B cell (primary cell): Measurements from ENCODE around the gene SMAP1. TPM values are rescaled to one million over a fixed set of nuclear protein-coding genes. Genes with fewer than 3 reads are reported as not detected.

Experiments
- ATAC-seq: fragments of 200-7000 bp; cut with Tn5 transposase; one replicate; pipeline ENCODE4 v1.10.0; 2021; ENCODE audit warnings: low read depth, mild to moderate bottlenecking, moderate number of reproducible peaks, moderate library complexity
- CTCF ChIA-PET: fragments of 350-600 bp; sonication (Branson Sonifier 250); formaldehyde crosslinking; loops from one replicate; lab custom pipeline; 2021; ENCODE audit warnings: antibody characterized with exemption, inconsistent platforms; lab: Charles Lee
- POLR2A ChIA-PET: fragments of 350-600 bp; sonication (Branson Sonifier 250); formaldehyde crosslinking; loops from one replicate; lab custom pipeline; 2021; ENCODE audit warnings: antibody characterized with exemption; lab: Charles Lee
- DNase-seq: peaks from one replicate; pipeline ENCODE4 v3.0.0; 2013
- H2AFZ ChIP-seq: 2 replicates; pipeline ENCODE4 v1.6.1; 2012; ENCODE audit warnings: mild to moderate bottlenecking, low read depth, low read length; ENCODE audit not compliant: insufficient read depth, poor library complexity, severe bottlenecking
- H3K27ac ChIP-seq, 2 donors: 1 replicate in 1 of 2; 2 replicates in 1 of 2; pipeline ENCODE4 v1.5.1; 2012 to 2013; ENCODE audit warnings: low read length in 2 of 2, mild to moderate bottlenecking in 2 of 2, moderate library complexity in 1 of 2
- H3K27me3 ChIP-seq, 4 experiments: fragments of 200-600 bp in 1 of 4; sonication (generic) in 1 of 4; replicated peaks in 1 of 4; 1 replicate in 2 of 4; 2 replicates in 2 of 4; pipeline versions ENCODE4 v1.6.1 to v1.7.0; 2013 to 2016; ENCODE audit warnings: low read length in 3 of 4, mild to moderate bottlenecking in 2 of 4, mixed read lengths in 1 of 4, moderate library complexity in 1 of 4; ENCODE audit not compliant: insufficient read depth in 4 of 4, control insufficient read depth in 3 of 4; ENCODE audit errors: control extremely low read depth in 1 of 4
- H3K36me3 ChIP-seq, 2 experiments: replicated peaks in 1 of 2; 1 replicate in 1 of 2; 2 replicates in 1 of 2; pipeline versions ENCODE4 v1.6.1 to v1.7.1; 2013; ENCODE audit warnings: low read length in 1 of 2; ENCODE audit not compliant: insufficient read depth in 2 of 2, control insufficient read depth in 1 of 2; ENCODE audit errors: control extremely low read depth in 1 of 2, extremely low read depth in 1 of 2
- H3K4me1 ChIP-seq, 2 donors: fragments of 200-600 bp in 1 of 2; sonication (generic) in 1 of 2; 1 replicate in 1 of 2; 2 replicates in 1 of 2; pipeline versions ENCODE4 v1.5.1 to v1.6.1; 2013 to 2017; ENCODE audit warnings: low read length in 2 of 2; ENCODE audit not compliant: control insufficient read depth in 2 of 2, insufficient read depth in 2 of 2
- H3K4me2 ChIP-seq: replicated peaks from 2 replicates; pipeline ENCODE3; 2012; ENCODE audit warnings: mild to moderate bottlenecking, low read depth, low read length; ENCODE audit not compliant: poor library complexity, severe bottlenecking
- H3K4me3 ChIP-seq, 5 experiments: fragments of 200-600 bp in 1 of 5; sonication (generic) in 1 of 5; 1 replicate in 3 of 5; 2 replicates in 2 of 5; pipeline versions ENCODE4 v1.5.1 to v1.7.0; 2011 to 2016; ENCODE audit warnings: low read length in 4 of 5, mild to moderate bottlenecking in 4 of 5, low read depth in 2 of 5, control low read depth in 1 of 5, moderate library complexity in 1 of 5; ENCODE audit not compliant: insufficient read depth in 1 of 5; ENCODE audit errors: control extremely low read depth in 1 of 5, extremely low read depth in 1 of 5
- H3K79me2 ChIP-seq: fragments of 200-600 bp; sonication (generic); one replicate; pipeline ENCODE4 v1.6.0; 2016; ENCODE audit warnings: low read length; ENCODE audit not compliant: control insufficient read depth, insufficient read depth
- H3K9ac ChIP-seq: fragments of 200-600 bp; sonication (generic); 2 replicates; pipeline ENCODE4 v1.6.1; 2017; ENCODE audit warnings: mild to moderate bottlenecking, low read length, moderate library complexity
- H3K9me3 ChIP-seq, 3 donors: one replicate each; pipeline versions ENCODE4 v1.6.1 to v1.7.1; 2013; ENCODE audit warnings: low read length in 2 of 3; ENCODE audit not compliant: control insufficient read depth in 2 of 3, insufficient read depth in 1 of 3; ENCODE audit errors: control extremely low read depth in 1 of 3
- H4K20me1 ChIP-seq: 2 replicates; pipeline ENCODE4 v1.6.0; 2012; ENCODE audit warnings: mild to moderate bottlenecking, low read length; ENCODE audit not compliant: insufficient read depth, control insufficient read depth, poor library complexity, severe bottlenecking
- H3K27ac Mint-ChIP-seq: one replicate; pipeline ENCODE4 v1.8.0; 2021; ENCODE audit warnings: mixed read lengths
- H3K27me3 Mint-ChIP-seq: one replicate; pipeline ENCODE4 v1.8.0; 2021; ENCODE audit warnings: mixed read lengths
- H3K4me1 Mint-ChIP-seq: one replicate; pipeline ENCODE4 v1.8.0; 2021; ENCODE audit warnings: mixed read lengths
- H3K4me3 Mint-ChIP-seq: one replicate; pipeline ENCODE4 v1.8.0; 2021; ENCODE audit warnings: mixed read lengths
- H3K9me3 Mint-ChIP-seq: one replicate; pipeline ENCODE4 v1.8.0; 2022; ENCODE audit warnings: mixed read lengths; ENCODE audit not compliant: insufficient read depth
- CTCF ChIP-seq: fragments of 200-600 bp; IDR thresholded peaks from one replicate; pipeline ENCODE4 v1.8.0; 2022; ENCODE audit warnings: antibody characterized with exemption, mild to moderate bottlenecking
- EZH2 ChIP-seq: IDR thresholded peaks from 2 replicates; pipeline ENCODE4 v1.6.1; 2012; ENCODE audit warnings: borderline replicate concordance, low read depth, mild to moderate bottlenecking, moderate library complexity, low read length; ENCODE audit not compliant: insufficient read depth, poor library complexity, severe bottlenecking
- WGBS: methylation state at CpG from one replicate; pipeline ENCODE4 v1.1.5; 2013; ENCODE audit warnings: missing lambda C conversion rate; ENCODE audit not compliant: insufficient coverage; 5-methylcytosine and 5-hydroxymethylcytosine counted together
- intact Hi-C: fragments of 100-400 bp; cut with micrococcal nuclease; formaldehyde crosslinking; loops from one replicate; pipeline ENCODE4 v1.10.0; 2022
- polyA minus RNA-seq: library from RNA; depleted of rRNA, polyadenylated mRNA; stranded (reverse); fragments of >200 nt; gene quantifications from 2 replicates; pipeline ENCODE4 v1.2.3, GENCODE V29; 2012
- polyA plus RNA-seq: library from polyadenylated mRNA; depleted of rRNA; stranded (reverse); fragments of >200 nt; gene quantifications from 2 replicates; pipeline ENCODE4 v1.2.3, GENCODE V29; 2012
- total RNA-seq, 2 donors: library from RNA; stranded (reverse); fragments of 120-200 nt in 1 of 2; gene quantifications; 1 replicate in 1 of 2; 2 replicates in 1 of 2; pipeline versions ENCODE4 v1.2.3 to v1.2.4, GENCODE V29; 2013 to 2022

SMAP1 gene
- 19.7 and 21.7 TPM in 2 replicates for total RNA-seq
- total RNA-seq (2013) = 15.0 TPM
- polyA plus RNA-seq = 11.0 and 13.2 TPM in 2 replicates
- polyA minus RNA-seq = 10.5 and 13.7 TPM in 2 replicates

DNA sequence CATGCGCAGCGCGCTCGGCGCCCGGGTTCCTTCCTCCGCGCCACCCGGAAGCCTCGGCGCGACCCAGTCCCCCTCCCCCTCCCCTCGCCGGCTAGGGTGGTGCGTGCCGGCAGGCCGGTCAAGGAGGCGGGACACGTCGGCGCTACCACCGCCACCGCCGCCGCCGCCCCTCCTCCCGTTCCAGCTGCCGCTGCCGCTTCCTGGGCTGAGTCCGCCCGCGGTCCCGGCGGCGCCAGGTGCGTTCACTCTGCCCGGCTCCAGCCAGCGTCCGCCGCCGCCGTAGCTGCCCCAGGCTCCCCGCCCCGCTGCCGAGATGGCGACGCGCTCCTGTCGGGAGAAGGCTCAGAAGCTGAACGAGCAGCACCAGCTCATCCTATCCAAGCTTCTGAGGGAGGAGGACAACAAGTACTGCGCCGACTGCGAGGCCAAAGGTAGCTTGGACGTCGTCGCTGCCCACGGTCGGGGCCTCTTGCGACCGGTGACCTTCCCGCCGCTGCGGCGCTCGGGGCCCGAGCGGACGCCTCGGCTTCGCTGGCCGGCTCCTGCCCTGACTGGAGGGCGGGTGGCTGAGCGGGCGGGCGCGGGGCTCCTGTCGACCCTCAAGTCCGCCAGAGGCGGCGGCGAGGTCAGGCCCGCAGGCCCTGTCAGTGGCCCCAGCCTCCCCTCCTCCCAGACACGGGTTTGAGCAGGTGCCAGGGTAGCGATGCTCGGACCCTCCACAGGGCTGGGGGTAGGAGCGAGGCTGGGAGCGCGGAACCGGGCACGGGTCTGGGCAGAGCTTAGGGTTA lies at the start of gene SMAP1:
TSS of gene SMAP1 (plus strand) at position 173 of the 788 bp plus-strand sequence. CDS start at position 314, 141 bp downstream.
- Mint-ChIP-seq H3K27ac (peak within 1 kb of the TSS; percentile 93), H3K4me1 (peaks cover 37% of the 10 kb centered on the region), H3K27me3 (peaks cover 6% of the 10 kb centered on the region), H3K4me3 (peak within 1 kb of the TSS; percentile 90), H3K9me3 (no peaks in the 10 kb centered on the region)
- Histone ChIP-seq H3K4me3 (peak within 1 kb of the TSS; percentile 69 to 92 (median 82)), H2AFZ (peak within 1 kb of the TSS; percentile 99), H3K27ac (peak within 1 kb of the TSS; percentile 60 to 83), H3K9ac (peak within 1 kb of the TSS; percentile 80), H3K4me2 (peak within 1 kb of the TSS; percentile 84), H3K36me3 (no peaks in the 10 kb centered on the region), H3K79me2 (peaks cover 46% of the 10 kb centered on the region), H3K9me3 (no peaks in the 10 kb centered on the region), H3K4me1 (peaks cover 17 to 23% of the 10 kb centered on the region in 2 donors), H4K20me1 (peaks cover 17% of the 10 kb centered on the region), H3K27me3 (no peaks in the 10 kb centered on the region)
- under 1% methylated on average over 88 of the region's 90 CpGs for WGBS
- DNase-seq (peak; percentile 95), ATAC-seq (peak; percentile 97)
- TF ChIP-seq CTCF (no peak), EZH2 (no peak)
- intact Hi-C loops = loop anchor here (1.0 to 10.0 kb wide), 7 partner anchors 17 to 1954 kb away; partner anchors contain the start of genes FAM135A, KCNQ5, LMBRD1 and OGFRL1
- ChIA-PET CTCF (interaction anchor here (0.6 to 2.8 kb wide), 9 partner anchors 14 to 290 kb away, joined by 3 to 29 read pairs (median 4); partner anchors contain the start of gene FAM135A), POLR2A (no interaction called here)

DNA sequence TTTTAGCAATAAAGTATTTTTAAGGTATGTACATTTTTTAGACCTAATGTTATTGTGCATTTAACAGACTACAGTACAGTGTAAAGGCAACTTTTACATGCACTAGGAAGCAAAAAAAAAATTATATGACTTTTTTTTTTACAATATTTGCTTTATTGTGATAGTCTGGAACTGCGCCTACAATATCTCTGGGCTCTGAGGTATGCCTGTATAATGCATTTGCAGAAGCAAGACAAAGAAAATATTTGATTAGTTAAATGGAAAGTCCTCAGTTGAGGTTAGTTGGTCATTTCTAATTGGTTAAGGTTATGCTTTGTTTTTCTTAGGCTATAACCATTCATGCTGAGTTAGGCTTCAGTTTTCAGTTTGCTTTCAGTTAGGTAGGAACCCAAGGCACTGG lies 46.9 kb upstream of the SMAP1 start:
- TF ChIP-seq EZH2 (no peak), CTCF (no peak)
- no peak overlapping the region for H2AFZ ChIP-seq
- H4K20me1 ChIP-seq = no peaks in the 10 kb centered on the region
- Mint-ChIP-seq H3K27me3 (peaks cover 3% of the 10 kb centered on the region), H3K4me3 (no peak overlapping the region), H3K27ac (no peak overlapping the region), H3K9me3 (no peaks in the 10 kb centered on the region), H3K4me1 (no peaks in the 10 kb centered on the region)
- ChIA-PET POLR2A (no interaction called here), CTCF (no interaction called here)
- no peak overlapping the region for H3K4me3 ChIP-seq
- H3K4me1 ChIP-seq = no peaks in the 10 kb centered on the region
- H3K9ac ChIP-seq = no peak overlapping the region
- 86% methylated on average over 1 of the region's 1 CpG for WGBS
- no peak overlapping the region for H3K4me2 ChIP-seq
- no peaks in the 10 kb centered on the region for H3K27me3 ChIP-seq
- no peaks in the 10 kb centered on the region for H3K36me3 ChIP-seq
- H3K9me3 ChIP-seq = no peaks in the 10 kb centered on the region
- intact Hi-C loops = no loop called here
- ATAC-seq (no peak), DNase-seq (no peak)
- no peaks in the 10 kb centered on the region for H3K79me2 ChIP-seq
- no peak overlapping the region for H3K27ac ChIP-seq
